Small intestine (tissue), 7 donors: ENCODE data around the gene FLCN. TPM values are rescaled to one million over a fixed set of nuclear protein-coding genes. Genes with fewer than 3 reads are reported as not detected.

ENCODE experiments used
- DNase-seq, 2 donors: peaks; one replicate each; pipeline versions ENCODE4 v3.0.0 to v3.0.0-alpha.2; 2013
- FAIRE-seq: peaks from 2 replicates; lab custom pipeline; 2012; peaks lifted over from hg19 to GRCh38; lab: Jason Lieb, UNC
- H3K27ac ChIP-seq, 3 donors: one replicate each; pipeline ENCODE4 v1.5.1; 2013; ENCODE audit warnings: low read length in 2 of 3, mild to moderate bottlenecking in 2 of 3, control low read depth in 1 of 3, inconsistent platforms in 1 of 3, low read depth in 1 of 3, moderate library complexity in 1 of 3
- H3K27me3 ChIP-seq, 3 donors: one replicate each; pipeline ENCODE4 v1.6.1; 2013; ENCODE audit warnings: low read length in 3 of 3, inconsistent platforms in 1 of 3; ENCODE audit not compliant: control insufficient read depth in 3 of 3, insufficient read depth in 3 of 3
- H3K36me3 ChIP-seq, 3 donors: one replicate each; pipeline ENCODE4 v1.6.1; 2013; ENCODE audit warnings: low read length in 3 of 3, inconsistent platforms in 1 of 3, low read depth in 1 of 3, mild to moderate bottlenecking in 1 of 3, moderate library complexity in 1 of 3; ENCODE audit not compliant: control insufficient read depth in 3 of 3, insufficient read depth in 2 of 3
- H3K4me1 ChIP-seq, 3 donors: one replicate each; pipeline ENCODE4 v1.6.1; 2013; ENCODE audit warnings: low read length in 2 of 3, inconsistent platforms in 1 of 3, low read depth in 1 of 3, mild to moderate bottlenecking in 1 of 3, moderate library complexity in 1 of 3; ENCODE audit not compliant: control insufficient read depth in 3 of 3, insufficient read depth in 2 of 3
- H3K4me3 ChIP-seq, 3 donors: one replicate each; pipeline ENCODE4 v1.5.1; 2013; ENCODE audit warnings: low read length in 3 of 3, control low read depth in 1 of 3, inconsistent platforms in 1 of 3, low read depth in 1 of 3, mild to moderate bottlenecking in 1 of 3, moderate library complexity in 1 of 3
- H3K9me3 ChIP-seq, 2 donors: one replicate each; pipeline ENCODE4 v1.6.1; 2013; ENCODE audit warnings: low read depth in 1 of 2, low read length in 1 of 2; ENCODE audit not compliant: control insufficient read depth in 2 of 2, insufficient read depth in 1 of 2
- WGBS, 3 donors: extraction: QIAGEN DNeasy Blood & Tissue Kit; methylation state at CpG; one replicate each; pipeline ENCODE4 v1.1.7; 2013; 5-methylcytosine and 5-hydroxymethylcytosine counted together
- polyA plus RNA-seq, 4 donors: library from polyadenylated mRNA; stranded (reverse) in 3 of 4; unstranded in 1 of 4; fragments of 200-250 nt in 3 of 4; fragments of 120-200 nt in 1 of 4; gene quantifications; one replicate each; pipeline versions ENCODE4 v1.2.1 to v1.2.3, GENCODE V29; 2013
- donor health status: healthy with polysubstance abuse.
- donor health status: control.
- donor health status: control.
- donor health status: Bipolar disorder and iron deficiency.
- donor health status: healthy.

FLCN gene
- polyA plus RNA-seq, 4 donors: 17.5 to 119 (median 37.9) TPM

DNA sequence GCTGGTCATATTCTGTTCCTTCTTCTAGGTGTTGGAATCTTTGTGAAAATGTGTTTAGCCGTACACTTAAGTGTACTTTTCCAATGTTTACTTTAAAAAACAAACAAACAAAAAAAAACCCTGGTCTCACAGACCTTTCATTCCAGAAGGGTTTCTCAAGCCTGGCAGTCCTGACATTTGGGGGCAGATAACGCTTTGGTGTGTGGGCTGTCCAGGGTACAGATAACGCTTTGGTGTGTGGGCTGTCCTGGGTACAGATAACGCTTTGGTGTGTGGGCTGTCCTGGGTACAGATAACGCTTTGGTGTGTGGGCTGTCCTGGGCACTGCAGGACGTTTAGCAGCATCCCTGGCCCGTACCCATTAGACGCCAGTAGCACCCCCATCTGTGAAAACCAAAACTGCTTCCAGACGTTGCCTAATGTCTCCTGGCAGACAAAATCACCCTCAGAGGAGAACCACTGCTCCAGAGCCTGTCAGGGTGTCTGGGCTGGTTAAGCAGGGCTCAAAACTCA is 15.2 kb upstream of the FLCN start:
- Histone ChIP-seq H3K4me3 (no peak overlapping the region), H3K27ac (no peak overlapping the region), H3K27me3 (no peaks in the 10 kb centered on the region), H3K36me3 (peaks cover 14 to 73% (median 16%) of the 10 kb centered on the region in 3 donors), H3K4me1 (no peaks in the 10 kb centered on the region), H3K9me3 (no peaks in the 10 kb centered on the region)
- DNase-seq (no peak), FAIRE-seq (no peak)
- 79 to 91% (median 85%) methylated on average over 9 of the region's 9 CpGs for WGBS, 3 donors

DNA sequence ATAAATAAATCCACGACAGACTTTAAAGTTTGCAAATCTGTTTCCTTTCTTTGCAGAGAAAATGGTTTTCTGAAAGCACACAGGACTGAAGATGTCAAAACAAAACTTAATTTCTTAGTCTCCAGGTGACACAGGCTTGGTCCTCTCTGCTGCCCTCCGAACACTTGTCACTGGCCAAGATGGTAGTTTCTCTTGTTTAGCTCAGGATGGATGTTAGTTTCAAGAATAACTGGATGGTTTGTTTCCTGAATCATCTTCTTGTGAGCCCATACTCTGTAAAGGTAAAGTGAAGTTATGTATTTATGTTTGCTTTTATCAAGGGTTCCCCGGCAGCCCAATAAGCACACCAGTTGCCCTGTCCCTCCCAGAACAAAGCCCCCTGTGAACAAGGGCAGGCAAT is 9.9 kb upstream of the FLCN start:
- Histone ChIP-seq H3K4me1 (no peaks in the 10 kb centered on the region), H3K4me3 (no peak overlapping the region), H3K27me3 (no peaks in the 10 kb centered on the region), H3K9me3 (no peaks in the 10 kb centered on the region), H3K36me3 (peaks cover 10 to 49% (median 11%) of the 10 kb centered on the region in 3 donors), H3K27ac (no peak overlapping the region)
- FAIRE-seq (no peak), DNase-seq (no peak)
- WGBS, 3 donors: 88 to 89% (median 89%) methylated on average over 3 of the region's 3 CpGs

DNA sequence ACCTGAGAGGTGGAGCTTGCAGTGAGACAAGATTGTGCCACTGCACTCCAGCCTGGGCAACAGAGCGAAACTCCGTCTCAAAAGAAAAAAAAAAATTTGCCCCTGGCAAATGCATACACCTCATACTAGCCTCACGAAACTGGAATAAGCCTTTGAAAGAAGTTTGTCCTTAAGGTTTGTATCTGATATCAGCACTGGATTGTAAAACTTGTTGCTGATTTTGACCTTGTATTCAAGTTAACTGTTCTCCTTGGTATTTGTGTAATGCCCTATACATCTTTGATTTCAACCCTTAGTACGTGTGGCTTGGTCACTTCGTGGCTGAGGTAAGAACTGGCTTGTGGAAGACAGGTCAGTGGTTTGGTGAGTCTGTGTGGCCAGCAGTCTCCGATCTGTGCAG is 6.2 kb upstream of the FLCN start:
- H3K27ac ChIP-seq: no peak overlapping the region
- no peak overlapping the region for H3K4me3 ChIP-seq
- peaks cover 8 to 27% (median 10%) of the 10 kb centered on the region in 3 donors for H3K36me3 ChIP-seq
- H3K4me1 ChIP-seq: no peaks in the 10 kb centered on the region
- WGBS, 3 donors: 88 to 94% (median 93%) methylated on average over 6 of the region's 6 CpGs
- no peaks in the 10 kb centered on the region for H3K9me3 ChIP-seq
- FAIRE-seq: no peak
- DNase-seq: no peak
- no peaks in the 10 kb centered on the region for H3K27me3 ChIP-seq

DNA sequence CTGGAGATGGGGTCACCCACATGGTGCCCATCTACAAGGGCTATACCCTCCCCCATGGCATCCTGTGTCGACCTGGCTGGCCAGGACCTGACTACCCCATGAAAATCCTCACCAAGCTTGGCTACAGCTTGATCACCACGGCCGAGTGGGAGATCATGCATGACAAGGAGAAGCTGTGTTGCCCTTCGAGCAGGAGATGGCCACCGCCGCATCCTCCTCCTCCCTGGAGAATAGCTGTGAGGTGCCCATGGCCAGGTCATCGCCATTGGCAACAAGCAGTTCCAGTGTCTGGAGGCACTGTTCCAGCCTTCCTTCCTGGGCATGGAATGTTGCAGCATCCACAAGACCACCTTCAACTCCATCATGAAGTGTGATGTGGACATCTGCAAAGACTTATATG is 5.3 kb upstream of the FLCN start:
- no peak for DNase-seq
- Histone ChIP-seq H3K36me3 (peaks cover 3 to 20% (median 6%) of the 10 kb centered on the region in 3 donors), H3K9me3 (no peaks in the 10 kb centered on the region), H3K4me1 (no peaks in the 10 kb centered on the region), H3K27ac (no peak overlapping the region), H3K27me3 (no peaks in the 10 kb centered on the region), H3K4me3 (no peak overlapping the region)
- no peak for FAIRE-seq
- WGBS, 3 donors: 91 to 95% (median 92%) methylated on average over 7 of the region's 7 CpGs

DNA sequence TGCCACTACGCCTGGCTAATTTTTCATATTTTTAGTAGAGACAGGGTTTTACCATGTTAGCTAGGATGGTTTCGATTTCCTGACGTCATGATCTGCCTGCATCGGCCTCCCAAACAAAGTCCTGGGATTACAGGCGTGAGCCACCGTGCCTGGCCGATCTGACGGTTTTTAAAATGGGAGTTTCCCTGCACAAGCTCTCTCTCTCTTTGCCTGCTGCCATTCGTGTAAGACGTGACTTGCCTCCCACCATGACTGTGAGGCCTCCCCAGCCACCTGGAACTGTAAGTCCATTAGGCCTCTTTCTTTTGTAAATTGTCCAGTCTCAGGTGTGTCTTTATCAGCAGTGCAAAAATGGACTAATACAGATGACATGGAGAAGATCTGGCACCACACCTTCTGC is 4.7 kb upstream of the FLCN start:
- Histone ChIP-seq H3K4me1 (no peaks in the 10 kb centered on the region), H3K27ac (no peak overlapping the region), H3K9me3 (no peaks in the 10 kb centered on the region), H3K4me3 (no peak overlapping the region), H3K27me3 (no peaks in the 10 kb centered on the region), H3K36me3 (peaks cover 0 to 15% (median 3%) of the 10 kb centered on the region in 3 donors)
- no peak for DNase-seq
- no peak for FAIRE-seq
- 88 to 91% (median 90%) methylated on average over 10 of the region's 10 CpGs for WGBS, 3 donors

DNA sequence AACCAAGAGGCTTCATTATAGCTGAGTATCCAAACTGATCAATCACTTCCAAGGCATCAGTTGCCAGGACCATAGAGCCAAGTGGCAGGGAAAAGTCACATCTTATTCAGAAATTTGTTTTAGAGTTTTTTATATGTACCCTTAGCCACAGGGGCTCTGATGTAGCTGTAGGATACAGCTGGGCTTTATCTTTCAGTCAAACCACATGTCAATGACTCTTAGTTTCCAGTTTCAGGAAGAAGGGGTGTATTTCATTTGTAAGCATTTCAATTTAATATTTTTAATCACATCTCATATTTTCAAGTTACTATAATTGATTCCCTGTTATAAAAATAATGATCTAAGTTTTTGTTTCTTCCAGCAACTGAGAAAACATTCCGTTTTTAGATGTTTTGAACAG is 2.9 kb upstream of the FLCN start:
- FAIRE-seq (no peak), DNase-seq (no peak)
- Histone ChIP-seq H3K4me1 (peaks cover 0 to 10% (median 0%) of the 10 kb centered on the region in 3 donors), H3K9me3 (no peaks in the 10 kb centered on the region), H3K27ac (no peak overlapping the region), H3K4me3 (no peak overlapping the region), H3K27me3 (no peaks in the 10 kb centered on the region), H3K36me3 (peaks cover 0 to 7% (median 0%) of the 10 kb centered on the region in 3 donors)
- WGBS, 3 donors: 70 to 88% (median 83%) methylated on average over 1 of the region's 1 CpG

DNA sequence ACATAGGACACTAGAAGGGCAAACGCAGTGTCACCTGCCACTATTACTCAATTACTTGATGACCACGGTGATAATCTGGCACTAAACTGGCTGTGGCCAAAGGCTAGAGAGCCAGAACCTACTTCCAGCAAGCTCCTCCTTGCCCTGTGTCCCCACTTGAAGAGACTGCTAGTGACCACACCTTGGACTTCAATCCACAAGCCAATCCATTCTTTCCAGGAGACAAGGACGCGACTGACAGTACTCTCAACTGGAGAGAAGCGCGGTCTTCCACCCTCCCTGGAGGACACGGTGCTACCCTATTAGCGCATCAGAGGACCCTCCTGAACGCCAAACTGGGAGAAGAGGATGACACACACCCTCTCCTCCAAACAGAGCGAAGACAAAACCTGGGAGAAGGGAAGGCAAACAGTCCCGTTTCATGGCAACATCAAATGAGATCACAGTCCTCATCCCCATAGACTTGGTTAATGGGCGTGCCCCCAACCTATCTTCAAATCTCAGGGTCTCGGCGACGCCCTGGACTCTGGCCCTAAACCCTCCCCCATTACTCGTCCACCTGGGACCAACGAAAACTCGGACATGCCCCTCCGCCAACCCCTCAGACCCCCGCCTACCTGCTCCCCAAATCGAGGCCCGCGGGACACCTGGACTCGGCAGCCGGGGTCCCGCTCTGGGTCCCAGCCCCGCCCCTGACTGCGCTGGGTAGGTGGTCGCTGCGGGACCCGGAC is 508 bp downstream of the FLCN start:
- Histone ChIP-seq H3K36me3 (peaks cover 0 to 20% (median 1%) of the 10 kb centered on the region in 3 donors), H3K27ac (peak overlapping the region; percentile 88 to 98 (median 91)), H3K4me3 (peak overlapping the region; percentile 81 to 89 (median 88)), H3K4me1 (peaks cover 0 to 24% (median 2%) of the 10 kb centered on the region in 3 donors), H3K9me3 (no peaks in the 10 kb centered on the region), H3K27me3 (no peaks in the 10 kb centered on the region)
- FAIRE-seq: no peak
- DNase-seq: peak; percentile 73 to 87
- 1 to 3% (median 1%) methylated on average over 31 of the region's 31 CpGs for WGBS, 3 donors

DNA sequence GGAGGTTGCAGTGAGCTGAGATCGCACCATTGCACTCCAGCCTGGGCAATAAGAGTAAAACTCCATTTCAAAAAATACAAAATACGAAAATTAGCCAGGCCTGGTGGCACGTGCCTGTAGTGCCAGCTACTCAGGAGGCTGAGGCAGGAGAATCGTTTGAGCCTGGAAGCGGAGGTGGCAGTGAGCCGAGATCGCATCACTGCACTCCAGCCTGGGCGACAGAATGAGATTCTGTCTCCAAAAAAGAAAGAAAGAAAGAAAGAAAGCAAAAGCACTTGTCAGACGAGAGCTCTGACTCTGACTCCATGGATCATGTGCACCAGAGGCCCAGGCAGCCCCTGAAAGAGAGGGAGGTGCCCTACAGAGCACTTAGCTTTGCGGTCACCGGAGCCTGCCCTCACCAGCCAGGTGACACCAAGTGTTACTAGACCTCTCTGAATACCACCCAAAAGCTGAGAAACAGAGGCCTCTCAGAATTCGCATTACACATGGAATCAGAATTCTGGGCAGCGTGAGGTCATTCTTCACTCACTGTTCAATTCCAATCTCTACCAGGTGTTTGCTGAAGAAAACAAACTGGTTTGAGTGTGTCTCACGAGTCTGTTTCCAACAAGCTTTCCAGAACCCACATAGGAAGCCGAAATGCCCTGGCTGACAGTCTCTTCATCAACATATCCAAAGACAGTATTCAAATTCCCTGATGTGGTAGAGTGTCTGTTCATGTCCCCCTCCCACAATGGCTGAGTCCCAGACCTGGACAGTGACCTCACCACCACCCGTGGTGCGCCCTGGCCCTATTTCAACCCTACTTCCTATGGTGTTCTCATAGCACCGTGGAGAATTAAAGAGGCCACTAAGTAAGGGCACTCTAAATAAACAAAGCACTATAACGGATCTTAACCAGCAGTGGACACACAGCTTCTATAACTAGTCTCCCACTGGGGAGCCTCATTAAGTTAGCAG is 1.5 kb downstream of the FLCN start:
- H3K9me3 ChIP-seq: no peaks in the 10 kb centered on the region
- H3K36me3 ChIP-seq: peaks cover 0 to 30% (median 7%) of the 10 kb centered on the region in 3 donors
- H3K4me3 ChIP-seq: peak overlapping the region; percentile 81 to 89 (median 88)
- DNase-seq: peak; percentile 5 to 78
- FAIRE-seq: no peak
- H3K4me1 ChIP-seq: peaks cover 0 to 24% (median 2%) of the 10 kb centered on the region in 3 donors
- H3K27me3 ChIP-seq: no peaks in the 10 kb centered on the region
- H3K27ac ChIP-seq: peak overlapping the region; percentile 57 to 98 (median 91)
- 51 to 54% (median 52%) methylated on average over 19 of the region's 19 CpGs for WGBS, 3 donors
